Right lobe of liver (tissue), 4 donors: Measurements from ENCODE around the gene CCDC88C.

Experiments
- CTCF ChIP-seq, 4 donors: fragments of 200-600 bp in 3 of 4; fragments of 450-650 bp in 1 of 4; IDR thresholded peaks; one replicate each; pipeline versions ENCODE4 v1.5.1 to v1.8.0; 2016 to 2022; ENCODE audit warnings: antibody characterized with exemption in 4 of 4, mild to moderate bottlenecking in 2 of 4
- POLR2A ChIP-seq: fragments of 450-650 bp; IDR thresholded peaks from one replicate; pipeline ENCODE4 v1.6.1; 2017; ENCODE audit warnings: antibody characterized with exemption, mild to moderate bottlenecking
- donor health status: DM: no; HTN: no; CAD: no.
- donor health status: DM: no; HTN: no; CAD: no.
- donor health status: DM: no; HTN: yes; CAD: no.

GRCh38 chr14:91417983-91418386 is 365 bp upstream of the CCDC88C start:
- TF ChIP-seq POLR2A (peak; percentile 10), CTCF (IDR thresholded peaks at IDR 0.05) (peak in 1 of 4 donors; percentile 18)
